IPS DF 4.7 (cell line): ENCODE results near the gene TLCD1.

ENCODE experiments used
- DNase-seq: peaks from one replicate; pipeline ENCODE4 v3.0.0-alpha.2; 2013; ENCODE audit warnings: low spot score; ENCODE audit errors: extremely low read depth

TLCD1 gene

DNA sequence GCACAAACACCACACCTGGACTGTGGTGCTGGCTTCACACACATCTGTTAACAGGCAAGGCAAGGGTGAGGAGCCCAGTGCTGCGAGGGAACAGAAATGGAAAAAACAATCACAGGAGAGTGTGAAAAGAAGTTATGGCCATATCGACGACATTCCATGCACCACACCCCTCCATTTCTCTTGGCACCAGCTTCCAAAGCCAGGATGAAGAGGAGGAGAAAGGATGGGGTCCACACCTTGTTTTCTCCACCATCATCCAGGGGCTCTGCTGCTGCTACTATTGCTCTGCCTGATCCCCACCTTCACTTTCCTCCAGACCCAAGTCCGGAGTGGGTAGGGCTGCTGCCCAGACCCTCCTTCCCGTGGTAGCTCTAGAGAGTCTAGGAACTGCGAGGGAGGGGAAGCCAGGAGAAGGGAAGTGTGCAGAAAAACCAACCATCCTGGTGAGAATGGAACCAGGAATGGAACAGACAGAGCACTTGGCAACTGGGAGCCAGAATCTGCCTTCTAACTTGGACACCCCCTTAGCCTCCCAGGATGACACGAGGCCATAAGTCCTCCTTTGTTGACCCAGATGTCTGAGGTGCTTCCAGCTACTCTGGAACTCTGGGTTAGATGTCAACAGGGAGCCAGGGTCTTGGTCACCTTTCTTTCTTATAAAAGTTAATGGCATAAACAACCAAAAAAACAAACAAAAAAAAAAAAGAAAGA lies 13.2 kb downstream of the TLCD1 start:
- DNase-seq, result no peak

DNA sequence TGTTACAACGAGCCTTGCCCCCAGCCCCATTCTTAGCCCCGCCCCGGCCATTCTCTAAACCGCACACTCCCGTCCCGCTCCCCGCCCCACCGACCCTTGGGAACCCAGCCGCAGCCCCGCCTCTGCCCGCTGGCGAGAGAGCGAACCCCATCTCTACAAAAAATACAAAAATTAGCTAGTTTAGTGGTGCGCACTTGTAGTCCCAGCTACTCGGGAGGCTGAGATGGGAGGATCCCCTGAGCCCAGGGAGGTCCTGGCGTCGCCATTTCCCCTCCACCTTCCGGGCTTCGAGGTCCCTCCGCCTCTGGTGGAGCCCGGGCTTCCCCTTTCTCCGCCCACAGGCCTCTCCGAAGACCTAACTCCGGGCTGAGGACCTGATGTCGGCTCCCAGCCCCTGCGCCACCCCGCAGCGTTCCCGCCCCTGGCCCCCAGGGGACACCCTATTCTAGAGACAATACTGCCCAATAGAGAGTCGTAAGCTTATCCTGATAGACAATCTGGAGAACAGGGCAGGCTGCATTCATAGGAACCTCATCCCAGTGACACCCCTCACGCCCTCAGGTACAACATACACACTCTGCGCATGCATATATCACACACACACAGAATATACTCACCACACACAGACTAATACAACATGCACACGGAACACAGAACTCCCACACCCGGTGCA lies 13.9 kb downstream of the TLCD1 start:
- no peak for DNase-seq

DNA sequence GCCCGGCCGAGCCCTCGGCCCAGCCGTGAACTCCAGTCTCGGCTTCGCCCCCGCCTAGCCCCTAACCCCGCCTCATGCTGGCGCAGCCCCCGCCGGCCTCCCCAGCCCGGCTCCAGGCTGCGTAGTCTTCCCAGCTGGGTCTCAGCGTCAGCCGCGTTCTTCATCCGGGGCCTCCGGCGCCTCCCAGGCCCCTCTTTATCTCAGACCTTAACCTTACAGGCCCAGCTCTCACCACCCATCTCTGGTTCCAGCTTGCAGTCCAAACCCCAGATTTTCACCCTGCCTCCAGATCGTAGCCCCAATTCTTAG lies 14.4 kb downstream of the TLCD1 start, which contains the start of gene PROCA1:
Gene PROCA1 (minus strand): TSS at position 166 of the 309 bp plus-strand sequence. CDS start 228 bp downstream, outside the sequence.
- no peak for DNase-seq

DNA sequence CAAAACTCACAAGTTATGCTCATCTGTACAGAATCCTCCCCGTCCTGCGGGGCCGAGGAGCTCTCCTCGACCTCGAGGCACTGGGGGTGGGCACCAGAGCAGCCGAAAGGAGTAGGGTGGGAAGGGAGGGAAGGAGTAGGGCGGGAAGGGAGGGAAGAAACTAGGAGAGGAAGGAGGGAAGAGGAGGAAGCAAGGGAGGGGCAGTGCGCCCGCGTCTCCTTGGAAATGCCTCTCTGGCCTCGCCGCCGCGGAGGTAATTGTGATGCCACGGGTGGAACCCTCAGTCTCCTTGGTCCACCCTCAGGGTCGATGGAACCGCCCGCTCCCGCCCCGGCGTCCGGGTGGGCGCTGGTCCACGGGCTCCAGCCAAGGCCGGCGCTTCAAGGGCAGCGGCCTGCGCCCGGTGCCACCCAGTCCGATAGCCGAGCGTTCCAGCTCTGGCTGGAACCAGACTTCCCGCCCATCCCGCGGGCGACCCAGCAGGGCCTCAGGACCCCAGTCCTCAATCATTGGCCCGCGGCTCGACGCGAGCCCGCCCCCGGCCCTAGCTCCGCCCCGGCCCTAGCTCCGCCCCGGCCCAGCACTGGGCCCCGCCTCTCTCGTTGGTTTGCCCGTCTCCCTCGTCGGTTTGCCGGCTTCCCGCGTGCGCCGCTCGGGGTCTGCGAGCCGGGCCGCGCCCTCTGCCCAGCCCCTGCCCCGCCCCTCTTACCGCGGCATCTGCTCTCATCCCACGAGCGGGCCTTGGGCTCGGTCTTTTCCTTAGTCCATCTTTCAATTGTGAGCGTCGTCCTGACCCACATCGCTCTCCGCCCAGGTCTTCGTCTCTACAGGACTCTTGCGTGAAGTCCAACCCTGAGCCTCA lies 14.9 kb downstream of the TLCD1 start:
- DNase-seq, result no peak

DNA sequence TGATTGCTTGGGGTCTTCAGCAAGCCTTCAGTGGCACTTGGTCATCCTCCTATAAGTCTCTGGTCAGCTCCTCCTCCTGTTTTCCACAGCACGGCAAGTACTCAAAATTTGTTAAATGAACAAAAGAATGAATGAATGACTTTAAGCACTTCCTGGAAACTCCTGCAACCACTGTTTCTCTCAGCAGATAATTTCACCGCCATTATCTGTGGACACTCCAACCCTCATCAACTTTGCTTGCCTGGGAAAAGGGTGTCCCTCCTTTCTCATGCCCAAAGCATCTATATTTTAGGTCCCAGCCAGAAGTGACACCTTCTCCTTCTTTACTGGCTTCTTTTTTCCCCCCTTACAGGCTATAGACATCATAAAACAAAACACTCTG lies 18.7 kb downstream of the TLCD1 start:
- no peak for DNase-seq

DNA sequence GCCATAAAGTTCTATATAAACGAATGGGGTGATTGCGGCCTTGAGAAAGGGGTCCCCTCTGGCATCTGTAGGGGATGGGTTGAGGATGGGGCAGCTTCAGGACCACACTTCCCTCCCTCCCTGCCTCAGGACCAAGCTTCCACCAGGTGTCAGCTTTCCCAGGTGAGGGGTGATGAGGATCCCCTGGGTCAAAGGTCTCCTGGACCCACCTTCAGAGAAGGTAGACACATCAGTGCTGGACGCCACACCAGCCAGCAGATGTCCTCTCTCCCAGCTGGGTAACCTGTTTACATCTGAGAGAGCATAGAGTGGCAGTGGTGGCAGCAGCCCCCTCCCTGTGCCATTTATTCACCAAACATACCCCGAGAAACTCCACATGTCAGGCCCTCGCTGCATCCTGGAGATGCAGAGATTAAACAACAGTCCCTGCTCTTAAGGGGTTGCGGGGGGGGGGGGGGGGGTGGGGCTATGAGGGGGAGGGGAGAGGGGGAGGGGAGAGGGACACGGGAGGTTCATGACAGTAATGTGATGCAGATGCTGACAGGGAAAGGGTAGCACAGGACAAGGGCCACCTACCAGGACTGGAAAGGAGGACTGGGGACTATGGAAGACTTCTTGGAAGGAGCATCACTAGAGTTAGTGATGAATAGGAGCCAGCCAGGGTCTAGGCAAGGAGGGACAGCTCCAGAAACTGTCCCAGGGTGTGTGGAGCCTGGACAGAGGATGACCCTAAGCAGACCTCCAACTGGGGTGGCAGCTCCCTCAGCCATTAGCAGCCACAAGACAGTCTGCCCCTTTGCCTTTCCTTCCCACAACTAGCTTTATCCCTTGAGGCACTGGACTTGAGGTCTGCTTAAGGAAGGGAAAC lies 19.3 kb downstream of the TLCD1 start:
- DNase-seq, result no peak

DNA sequence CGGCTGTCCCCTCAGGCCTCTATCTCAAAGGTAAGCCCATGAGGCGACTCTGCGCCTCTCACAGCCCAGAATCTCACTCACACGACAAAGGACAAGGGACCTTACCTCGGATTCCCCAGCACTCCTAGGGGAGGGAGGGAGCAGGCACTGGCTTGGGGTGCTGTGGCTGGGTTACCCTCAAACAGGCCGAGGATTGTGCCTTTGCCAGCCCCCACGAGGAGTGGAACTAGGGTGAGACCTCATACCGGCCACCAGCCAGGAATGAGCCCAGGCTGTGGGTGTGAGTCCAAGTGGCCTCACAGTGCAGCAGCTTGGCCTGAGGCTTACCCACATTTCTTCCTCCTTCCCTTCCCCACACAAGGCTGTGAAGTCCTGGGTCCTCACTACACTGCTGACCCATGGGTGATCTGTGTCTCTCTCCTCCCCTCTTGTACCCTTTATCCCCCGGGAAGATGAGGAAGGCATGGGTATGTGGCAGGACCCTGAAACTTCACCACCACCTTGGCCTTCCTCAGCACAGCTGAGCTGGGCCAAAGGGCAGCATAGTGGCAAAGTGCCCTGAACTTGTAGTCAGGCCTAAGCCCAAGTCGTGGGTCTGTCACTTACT lies 20.2 kb downstream of the TLCD1 start:
- DNase-seq, result no peak

DNA sequence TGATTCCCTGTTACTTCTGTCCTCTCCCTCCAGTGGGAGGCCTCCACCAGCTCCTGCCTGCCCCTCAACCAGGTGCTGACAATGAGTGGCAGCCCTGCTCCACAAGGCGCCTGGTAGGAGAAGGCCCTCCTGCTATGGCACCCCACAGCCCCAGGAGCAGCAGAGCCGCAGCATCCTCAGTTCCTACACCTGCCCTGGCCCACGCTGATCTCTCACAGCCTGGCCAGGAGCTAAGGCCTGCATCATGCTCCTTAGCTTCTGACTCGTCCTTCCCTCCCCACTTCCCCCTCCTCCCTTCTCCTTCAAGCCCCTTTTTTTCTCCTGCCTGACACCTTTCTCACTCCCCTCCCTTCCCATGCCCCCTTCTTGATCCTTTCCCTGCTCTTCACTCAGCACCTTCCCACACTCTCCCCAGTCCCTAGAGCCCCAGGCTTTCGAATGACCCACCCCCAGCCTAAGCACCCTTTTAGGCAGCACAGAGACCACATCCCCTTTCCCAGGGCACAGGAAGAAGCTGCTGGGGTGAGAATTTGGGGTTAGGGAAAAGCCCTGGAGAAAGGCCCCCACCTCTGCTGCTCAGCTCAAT lies 20.9 kb downstream of the TLCD1 start:
- DNase-seq, result no peak

DNA sequence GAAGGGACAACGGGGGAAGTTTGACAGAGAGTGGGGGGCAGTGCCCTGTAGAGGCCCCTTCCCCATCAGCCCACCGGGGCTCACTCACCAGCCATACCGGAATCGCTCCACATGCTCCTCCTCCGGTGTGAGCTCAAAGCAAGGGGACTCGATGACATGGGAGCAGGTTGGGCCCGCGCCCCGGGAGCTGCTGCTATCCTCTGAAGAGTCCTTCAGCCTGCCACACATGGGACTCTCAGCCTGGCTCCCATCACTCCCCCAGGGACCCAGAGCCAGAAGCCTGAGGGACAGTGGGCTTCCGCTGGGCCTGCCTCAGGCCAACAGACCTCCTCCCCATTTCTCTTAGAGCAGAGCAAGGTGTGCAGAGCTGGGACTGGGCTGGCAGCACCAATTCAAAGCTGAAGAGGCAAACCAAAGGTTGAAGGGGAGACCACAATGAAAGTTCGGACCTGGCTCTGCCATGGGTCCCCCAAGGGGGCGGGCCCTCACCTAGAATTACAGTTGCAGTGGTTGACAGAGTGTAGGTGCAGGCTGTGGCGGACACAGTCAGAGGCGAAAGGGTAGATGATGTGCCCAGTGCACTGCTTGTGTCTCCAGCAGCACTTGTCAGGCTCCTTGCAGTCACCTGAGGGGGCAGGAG lies 21.7 kb downstream of the TLCD1 start:
- no peak for DNase-seq

DNA sequence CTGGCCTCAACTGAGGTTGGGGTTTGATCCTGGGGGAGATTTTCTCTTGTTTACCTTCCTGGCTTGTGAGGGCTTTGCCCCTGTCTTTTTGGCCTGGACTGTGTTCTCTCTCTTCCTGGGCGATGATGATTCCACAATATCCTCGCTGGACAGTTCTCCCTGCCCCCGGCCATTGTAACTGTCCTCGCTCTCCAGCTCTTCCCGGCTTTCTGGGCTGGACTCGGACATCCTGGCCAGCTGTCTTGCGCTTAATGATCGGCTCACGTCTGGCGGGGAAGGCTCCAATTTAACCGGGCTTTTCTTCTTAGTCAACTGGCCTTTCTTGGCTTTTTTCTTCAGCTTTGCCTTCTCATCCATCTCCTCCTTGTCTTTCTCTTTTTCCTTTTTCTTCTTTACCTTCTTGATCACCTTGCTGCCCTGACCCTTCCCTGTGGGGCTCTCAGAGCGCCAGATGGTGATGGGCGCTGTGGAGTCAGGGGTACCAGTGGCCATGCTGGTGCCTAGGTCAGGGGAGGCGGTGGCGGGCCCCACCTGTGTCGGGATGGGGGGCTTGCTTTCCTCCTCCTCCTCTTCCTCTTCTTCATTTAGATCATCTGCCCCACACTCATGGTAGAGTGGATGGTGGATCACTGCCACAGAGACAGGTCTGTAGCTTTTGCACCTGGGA lies 22.3 kb downstream of the TLCD1 start:
- DNase-seq, result no peak

DNA sequence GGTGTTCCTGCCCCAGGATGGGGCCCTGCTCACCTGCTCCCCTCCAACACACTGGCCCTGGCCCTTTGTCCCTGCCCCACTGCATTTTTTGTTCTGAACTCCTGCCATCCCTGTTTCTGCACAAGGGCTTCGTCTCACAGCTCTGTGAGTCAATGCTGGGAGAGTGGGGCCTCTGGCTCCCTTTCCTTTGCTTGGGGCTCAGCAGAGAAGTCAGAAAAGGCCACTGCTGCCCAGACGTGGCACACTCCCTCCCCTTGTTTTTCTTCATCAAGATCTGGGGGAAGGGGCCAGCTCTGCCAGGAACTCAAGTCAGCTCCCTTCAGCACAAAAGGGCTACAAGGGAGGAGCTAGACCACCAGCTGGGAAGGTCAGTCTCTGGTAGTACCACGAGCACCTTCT lies 23.3 kb downstream of the TLCD1 start:
- DNase-seq, result no peak

DNA sequence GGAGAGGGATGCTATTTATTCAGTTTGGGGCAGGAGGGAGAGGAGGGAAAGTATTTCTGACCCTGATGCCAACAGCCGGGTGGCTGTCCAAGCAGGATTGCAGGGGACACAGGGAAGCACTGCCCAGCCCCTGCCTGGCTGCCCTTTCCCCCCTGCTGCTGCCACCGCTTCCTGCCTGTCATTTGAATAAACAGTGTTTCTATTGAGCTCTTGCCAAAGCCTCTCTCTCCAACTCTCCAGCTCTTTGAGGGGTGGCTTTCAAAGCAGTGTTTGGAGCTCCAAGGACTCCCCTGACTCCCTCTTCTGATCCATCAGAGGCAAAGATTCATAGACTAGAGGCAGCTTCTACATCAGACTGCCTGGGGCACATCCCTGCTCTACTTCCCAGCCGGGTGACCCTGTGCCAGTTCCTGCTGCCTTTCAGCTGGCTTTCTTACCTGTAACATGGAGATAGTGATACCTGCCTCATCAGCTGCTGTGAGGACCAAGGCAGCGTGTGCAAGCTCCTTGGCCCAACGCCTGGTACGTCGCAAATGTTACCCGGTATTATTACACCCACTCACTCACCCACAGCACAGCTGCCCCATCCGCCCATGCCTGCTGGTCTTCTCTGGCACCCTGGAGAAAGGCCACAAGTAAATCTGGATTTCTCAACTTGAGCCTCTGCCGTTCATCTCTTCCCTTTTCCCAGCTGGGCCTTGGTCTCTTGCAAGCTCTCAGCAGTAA lies 23.8 kb downstream of the TLCD1 start:
- no peak for DNase-seq

DNA sequence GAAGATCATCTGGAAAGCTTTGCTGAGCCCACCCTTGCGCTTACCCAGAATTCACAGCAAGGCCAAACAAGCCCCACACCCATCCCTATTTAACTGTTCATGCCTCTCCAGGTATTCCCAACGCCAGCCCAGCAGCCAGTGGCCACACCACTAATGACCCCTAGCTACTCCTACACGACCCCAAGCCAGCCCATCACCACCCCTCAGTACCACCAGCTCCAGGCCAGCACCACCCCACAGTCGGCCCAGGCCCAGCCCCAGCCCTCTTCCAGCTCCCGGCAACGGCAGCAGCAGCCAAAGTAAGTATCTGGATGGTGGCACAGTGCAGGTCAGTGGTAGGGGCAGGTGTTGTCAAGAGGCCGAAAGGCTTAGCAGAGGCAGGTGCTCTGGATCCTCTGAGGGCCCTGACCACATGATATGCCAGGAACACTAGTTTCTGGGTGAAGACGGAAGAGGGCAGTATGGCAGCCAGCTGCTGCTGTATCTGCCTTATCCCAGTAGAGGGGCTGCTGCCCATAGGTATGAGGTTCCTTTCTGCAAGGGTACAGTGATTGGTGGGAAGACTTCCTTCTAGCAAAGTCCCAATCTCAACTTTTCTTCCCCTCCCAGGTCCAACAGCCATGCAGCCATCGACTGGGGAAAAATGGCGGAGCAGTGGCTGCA lies 25.1 kb downstream of the TLCD1 start:
- no peak for DNase-seq

DNA sequence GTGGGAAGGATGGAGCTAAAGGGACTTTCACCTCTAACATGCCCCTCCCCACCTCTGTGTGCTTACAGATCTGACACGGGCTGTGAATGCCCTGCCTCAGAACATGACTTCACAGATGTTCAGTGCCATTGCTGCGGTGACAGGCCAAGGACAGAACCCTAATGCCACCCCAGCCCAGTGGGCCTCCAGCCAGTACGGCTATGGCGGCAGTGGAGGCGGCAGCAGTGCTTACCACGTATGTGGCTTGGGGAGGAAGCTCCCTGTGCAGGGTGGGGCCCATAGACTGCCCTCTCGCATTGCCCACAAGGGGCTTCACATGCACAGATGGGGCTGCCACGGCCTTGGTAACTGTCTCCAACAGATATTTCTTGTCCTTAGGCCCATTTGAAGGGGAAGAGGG lies 25.8 kb downstream of the TLCD1 start:
- no peak for DNase-seq

DNA sequence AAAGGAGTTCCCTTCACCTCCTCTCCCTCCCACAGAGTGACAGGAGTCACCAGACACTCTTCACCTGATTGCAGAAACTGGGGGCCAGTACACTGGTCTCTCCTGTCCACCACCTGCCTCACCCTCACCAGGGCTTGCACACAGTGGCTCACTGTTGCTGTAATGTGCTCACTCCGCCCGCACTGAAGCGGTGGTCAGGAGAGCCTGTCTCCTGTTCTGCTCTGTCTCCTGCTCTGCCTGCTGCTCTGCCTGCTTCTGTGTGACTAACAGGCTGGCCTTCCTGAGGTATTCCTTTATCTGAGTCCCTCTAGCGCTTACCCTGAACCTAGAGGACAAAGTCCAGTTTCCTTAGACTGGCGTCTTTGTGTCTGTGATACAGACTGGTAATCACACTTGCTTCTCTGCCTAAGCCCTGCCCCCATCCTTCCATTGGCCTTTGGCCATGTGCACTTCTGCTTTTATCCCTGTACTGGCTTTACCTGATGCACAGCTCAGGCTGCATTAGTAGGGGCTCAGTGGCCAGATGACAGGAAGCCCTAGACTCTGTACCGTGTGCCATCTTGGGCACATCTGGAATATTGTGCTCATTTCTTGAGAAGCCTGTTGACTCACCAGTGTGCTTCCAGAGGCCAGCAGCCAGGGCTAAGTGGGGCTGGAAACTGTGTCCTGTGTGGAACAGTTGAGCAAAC lies 27.6 kb downstream of the TLCD1 start:
- no peak for DNase-seq

DNA sequence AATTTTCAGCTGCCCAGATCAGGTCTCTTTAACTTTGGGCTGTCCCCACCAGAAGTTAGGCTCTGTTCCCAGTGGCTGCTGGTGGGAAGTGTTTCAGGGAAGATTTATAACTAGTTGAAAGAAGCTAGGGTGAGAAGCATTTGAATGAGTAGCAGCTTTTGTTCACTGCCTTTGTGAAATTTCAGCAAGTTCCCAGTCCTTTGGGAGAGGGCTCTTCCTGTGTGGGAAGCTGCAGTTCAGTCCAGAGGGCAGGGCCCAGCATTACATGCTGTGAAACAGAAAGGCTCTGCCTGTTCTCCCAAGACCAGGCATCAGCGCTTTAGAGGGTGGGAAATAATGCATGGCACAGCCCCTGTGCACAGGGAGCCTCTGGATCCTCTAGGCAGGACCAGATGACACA lies 32.2 kb downstream of the TLCD1 start:
- DNase-seq, result no peak

DNA sequence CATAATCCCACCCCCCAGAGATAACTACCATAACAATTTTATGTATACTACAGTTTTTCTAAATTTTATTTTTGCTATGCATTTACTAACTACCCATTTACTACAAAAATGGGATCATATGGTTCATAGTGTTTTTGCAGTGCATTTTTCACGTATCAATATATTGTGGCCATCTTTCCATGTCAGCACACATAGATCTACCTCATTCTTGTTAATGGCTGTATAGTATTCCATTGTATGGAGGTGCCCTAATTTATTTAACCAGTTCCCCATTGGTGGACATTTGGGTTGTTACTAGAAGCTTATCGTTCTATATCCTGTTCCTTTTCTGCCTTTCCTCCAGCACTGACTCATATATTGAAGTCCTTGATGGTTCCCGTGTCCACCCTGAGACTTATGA lies 37.0 kb downstream of the TLCD1 start:
- DNase-seq, result no peak

DNA sequence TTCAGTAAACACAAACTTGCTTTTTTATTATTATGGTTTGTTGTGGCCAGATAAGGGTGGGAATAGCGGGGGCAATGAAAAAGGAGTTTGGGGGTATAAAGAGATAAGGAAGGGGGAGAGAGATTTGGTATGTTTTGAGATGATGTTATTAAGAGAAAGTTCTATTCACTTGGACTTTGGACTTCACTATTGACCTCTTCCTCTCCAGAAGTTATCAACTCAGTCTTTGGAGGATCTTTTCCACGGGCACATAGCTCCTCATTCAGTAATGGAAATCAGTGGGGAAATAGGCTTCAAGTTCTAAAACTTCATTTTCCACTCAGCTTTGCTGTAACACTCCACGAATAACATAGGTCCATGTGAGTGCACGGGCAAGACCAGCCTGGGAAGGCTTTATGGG lies 37.6 kb downstream of the TLCD1 start:
- DNase-seq, result no peak
